ENCODE measurements around the gene TOM1L2.

The TOM1L2 gene

GRCh38 chr17:17994271-17995069, 22.3 kb upstream of the TOM1L2 start:
- DNase-seq = peak; percentile 24

- DNase-seq = no peak
Measured at GRCh38 chr17:17993852-17994251, 21.7 kb upstream of the TOM1L2 start.

GRCh38 chr17:17993366-17993765, 21.2 kb upstream of the TOM1L2 start:
- no peak for DNase-seq

DNA sequence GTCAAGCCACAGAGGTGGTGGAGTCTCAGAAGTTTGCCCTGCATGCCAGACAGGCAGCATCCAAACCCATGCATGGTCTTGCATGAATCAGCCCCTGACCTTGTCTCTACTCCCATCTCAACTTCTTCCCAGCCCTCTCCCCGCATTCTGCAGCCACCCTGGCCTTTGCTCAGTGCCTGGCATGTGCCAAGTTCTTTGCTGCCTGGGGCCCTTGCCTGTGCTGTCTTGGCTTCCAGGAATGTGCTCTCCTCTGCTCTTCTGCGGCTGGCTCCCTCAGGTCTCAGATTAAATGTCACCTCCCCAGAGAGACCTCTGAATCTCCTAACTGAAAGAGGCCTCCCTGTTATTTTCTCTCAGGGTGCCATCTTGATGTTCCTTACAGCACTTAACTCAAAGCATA, 18.1 kb upstream of the TOM1L2 start:
- DNase-seq = no peak

DNA sequence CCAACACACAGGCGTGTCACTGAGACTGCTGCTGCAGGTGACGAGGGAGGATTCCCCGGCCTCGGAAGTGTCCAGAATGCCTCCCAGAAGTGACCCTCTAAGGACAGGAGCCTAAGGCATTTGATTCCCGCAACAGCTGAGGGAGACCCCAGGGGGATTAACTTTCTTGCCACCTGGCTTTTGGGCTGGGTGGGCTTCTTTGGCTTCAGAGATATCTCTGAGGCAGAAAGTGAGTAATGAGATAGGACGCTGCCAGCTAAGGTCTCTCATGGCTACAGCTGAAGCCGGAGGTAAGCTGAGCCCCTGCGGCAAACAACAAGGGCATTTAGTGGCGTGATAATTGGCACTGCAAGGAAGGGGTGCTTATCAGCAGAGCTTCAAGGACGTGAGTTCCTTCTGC, 17.4 kb upstream of the TOM1L2 start:
- no peak for DNase-seq

DNA sequence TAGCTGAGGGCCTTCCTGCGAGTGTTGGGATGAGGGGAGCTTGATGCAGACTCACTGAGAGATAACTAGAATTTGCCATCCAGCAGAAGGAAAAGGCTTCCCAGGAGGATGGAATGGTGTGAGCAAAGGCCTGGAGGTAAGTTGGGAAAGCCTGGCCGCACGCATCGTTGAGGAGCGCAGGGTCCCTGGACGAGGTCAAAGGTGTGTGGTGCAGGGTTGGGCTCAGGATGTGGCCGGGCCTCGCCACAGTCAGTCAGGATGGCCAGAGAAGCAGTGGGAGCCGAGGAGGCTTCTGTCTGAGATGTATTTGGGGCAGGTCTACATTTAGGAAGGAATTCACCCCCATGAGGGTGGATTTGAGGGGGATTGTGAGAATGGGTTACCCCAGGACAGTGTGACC, 16.9 kb upstream of the TOM1L2 start:
- no peak for DNase-seq

GRCh38 chr17:17988427-17988945, 16.3 kb upstream of the TOM1L2 start:
- DNase-seq = no peak

DNA sequence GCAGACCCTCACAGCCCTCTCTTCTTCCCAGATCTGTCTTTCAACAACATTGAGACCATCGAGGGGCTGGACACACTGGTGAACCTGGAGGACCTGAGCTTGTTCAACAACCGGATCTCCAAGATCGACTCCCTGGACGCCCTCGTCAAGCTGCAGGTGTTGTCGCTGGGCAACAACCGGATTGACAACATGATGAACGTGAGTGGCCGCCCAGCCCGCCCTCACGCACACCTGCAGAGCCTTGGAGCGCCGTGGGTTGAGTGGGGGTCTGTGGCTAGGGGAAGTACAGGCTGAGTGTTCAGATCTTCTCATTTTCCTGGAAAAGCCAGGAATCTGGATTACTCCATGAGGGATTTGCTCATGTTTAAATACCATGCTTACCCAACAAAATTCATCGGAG, 15.7 kb upstream of the TOM1L2 start:
- no peak for DNase-seq

DNA sequence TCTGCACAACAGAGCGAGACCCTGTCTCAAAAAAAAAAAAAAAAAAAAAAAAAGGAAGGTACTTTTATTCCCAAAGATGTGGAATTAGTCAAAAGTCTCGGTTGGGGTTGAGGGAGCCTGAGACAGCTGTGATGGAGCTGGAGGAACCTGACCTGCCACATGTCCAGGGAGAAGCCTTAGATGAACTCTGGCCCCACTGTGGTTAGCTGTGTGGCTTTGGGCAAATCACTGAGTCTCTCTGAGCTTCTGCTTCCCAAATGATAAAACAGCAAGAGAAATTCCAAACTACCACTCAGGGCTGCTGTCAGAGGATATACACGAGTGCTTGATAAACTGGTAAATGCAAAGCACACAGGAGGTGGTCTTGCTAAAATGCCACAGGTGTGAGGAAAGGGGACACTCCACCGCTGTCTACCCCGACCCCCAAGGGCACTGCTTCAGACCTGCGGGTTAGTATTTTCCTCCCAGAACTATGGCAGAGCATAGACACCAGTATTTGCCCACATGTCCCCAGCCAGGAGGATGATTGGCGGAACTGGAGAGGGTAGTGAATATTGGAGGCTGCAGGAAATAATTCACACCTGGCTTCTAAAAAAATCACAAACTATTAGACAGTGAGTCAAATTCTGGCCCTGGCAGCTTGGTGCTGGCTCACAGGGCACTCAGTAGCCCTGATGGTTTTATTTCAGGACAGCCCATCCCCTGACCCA, 15.1 kb upstream of the TOM1L2 start:
- DNase-seq = no peak

DNA sequence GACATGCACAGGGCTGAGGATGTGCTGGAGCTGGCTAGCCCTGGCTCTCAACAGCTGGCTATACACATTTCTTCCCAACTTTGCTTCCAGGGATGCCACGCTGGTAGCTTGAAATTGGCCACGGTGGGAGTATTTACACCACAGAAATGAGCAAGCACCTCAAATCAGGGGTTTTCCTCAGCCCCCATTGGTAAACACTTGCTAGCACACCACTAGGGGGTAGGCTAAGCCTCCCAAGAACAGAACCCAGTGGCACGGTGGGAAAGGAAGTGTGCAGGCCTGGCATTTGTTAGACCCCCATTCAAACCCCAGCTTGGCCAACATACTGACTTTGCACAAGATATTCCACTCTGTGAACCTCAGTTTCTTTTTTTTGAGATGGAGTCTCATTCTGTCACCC, 13.4 kb upstream of the TOM1L2 start:
- DNase-seq = no peak

GRCh38 chr17:17985153-17985552, 13.0 kb upstream of the TOM1L2 start:
- no peak for DNase-seq

GRCh38 chr17:17983776-17984175, 11.6 kb upstream of the TOM1L2 start:
- DNase-seq = no peak

- DNase-seq = no peak
Measured at GRCh38 chr17:17983376-17983775, 11.2 kb upstream of the TOM1L2 start.

GRCh38 chr17:17982801-17983200, 10.6 kb upstream of the TOM1L2 start:
- DNase-seq = no peak

GRCh38 chr17:17981330-17981729, 9.1 kb upstream of the TOM1L2 start:
- DNase-seq = no peak

DNA sequence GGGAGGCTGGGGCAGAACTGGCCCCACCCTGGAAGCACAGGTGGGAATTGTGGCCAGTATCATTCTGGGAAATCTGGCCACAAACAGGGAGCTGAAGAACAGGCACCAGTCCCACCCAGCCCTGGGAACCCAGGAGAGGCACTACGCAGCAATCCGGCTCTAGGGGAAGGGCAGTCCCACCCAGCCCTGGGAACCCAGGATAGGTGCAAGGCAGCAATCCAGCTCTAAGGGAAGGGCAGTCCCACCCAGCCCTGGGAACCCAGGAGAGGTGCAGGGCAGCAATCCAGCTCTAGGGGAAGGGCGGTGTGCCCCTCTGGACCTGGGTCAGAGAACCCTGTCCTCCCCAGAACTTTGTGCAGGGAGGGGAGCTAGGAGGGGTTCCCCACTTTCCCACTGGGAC, 7.6 kb upstream of the TOM1L2 start:
- DNase-seq = no peak

- no peak for DNase-seq
Measured at GRCh38 chr17:17978481-17979424, 6.6 kb upstream of the TOM1L2 start.

DNA sequence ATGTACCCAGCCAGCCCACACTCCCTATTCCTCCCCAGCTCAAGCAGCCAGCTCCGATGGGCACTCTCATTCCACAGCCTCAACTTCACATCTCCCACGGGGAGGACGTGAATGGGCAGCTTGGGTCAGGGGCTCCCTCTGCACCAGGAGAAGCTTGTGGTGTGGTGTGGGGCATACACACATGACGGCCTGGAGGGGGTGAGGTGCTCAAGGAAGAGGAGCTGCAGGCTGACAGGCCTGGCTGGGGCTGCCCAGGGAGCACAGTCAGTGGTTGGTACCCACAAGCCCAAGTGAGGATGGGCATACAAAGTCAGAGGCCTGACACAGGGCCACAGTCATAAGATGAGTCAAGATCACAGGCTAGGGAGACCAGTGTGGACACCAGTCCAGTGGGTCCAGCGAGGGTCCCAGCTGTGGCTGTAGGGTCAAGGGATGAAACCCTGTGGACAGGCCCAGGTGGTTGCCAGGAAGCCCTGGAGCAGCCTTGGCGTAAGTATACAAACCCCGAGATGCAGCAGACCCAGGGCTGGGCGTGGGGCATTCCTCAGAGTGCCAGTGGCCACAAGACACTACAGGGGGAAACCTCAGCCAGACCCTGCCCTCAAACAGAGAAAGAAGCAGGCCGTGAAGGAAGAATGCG, 4.9 kb upstream of the TOM1L2 start:
- no peak for DNase-seq

- DNase-seq = no peak
Measured at GRCh38 chr17:17975436-17975835, 3.2 kb upstream of the TOM1L2 start.

DNA sequence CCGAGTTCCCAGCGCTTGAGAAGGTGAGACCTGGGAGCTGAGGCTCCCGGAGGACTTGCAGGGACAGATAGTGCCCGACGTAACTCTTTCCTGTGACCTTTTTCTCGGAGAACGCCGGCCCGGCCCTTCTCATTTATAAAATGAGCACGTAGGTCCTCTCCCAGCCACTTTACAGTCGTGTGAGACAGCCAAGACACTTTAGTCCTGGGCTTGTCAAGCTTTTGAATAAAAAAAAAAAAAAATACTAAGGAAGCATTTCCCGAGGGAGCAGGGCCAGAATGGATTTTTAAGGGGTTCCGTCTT, 703 bp upstream of the TOM1L2 start:
- no peak for DNase-seq

GRCh38 chr17:17971431-17972125, 622 bp downstream of the TOM1L2 start:
- DNase-seq = peak; percentile 28

Data from activated naive CD4-positive, alpha-beta T cell treated with anti-CD3 and anti-CD28 coated beads, Interleukin-2, amount 50 U/mL, for 16 hours (primary cell).